ENCODE data around the gene OVOL2.

DNA sequence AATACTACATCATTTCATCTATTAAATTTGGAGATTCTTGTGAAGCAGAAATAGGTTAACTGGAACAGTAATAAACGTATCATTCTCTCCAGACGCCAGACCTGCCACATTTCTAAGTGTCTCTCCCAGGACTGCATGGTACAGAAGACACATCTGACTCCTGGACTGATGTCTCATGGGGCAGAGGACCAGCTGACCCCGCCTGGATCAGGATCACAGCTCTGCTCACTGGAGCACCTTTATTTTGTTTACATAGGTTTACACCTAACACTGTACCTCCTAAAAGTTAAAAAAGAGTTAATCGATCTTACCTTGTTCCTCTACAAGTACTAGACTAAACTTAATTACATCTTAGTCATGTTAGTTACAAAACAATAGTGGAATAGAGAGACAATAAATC lies 11.2 kb downstream of the OVOL2 start:
- TF ChIP-seq YY1 (IDR thresholded peaks at IDR 0.05) (no peak), TAF1 (conservative IDR thresholded peaks at IDR 0.05) (no peak)
